HEK293 (cell line): Measurements from ENCODE around the gene TBC1D24.

ENCODE experiments used
- EGR2 ChIP-seq: fragments of 450-650 bp; formaldehyde crosslinking; IDR thresholded peaks from 2 replicates; pipeline ENCODE4 v1.5.1; 2016; ENCODE audit warnings: low read depth, missing biosample characterization, missing genetic modification characterization
- HIC1 ChIP-seq: fragments of 450-650 bp; formaldehyde crosslinking; IDR thresholded peaks from 2 replicates; pipeline ENCODE4 v1.5.1; 2016; ENCODE audit warnings: missing biosample characterization, missing genetic modification characterization
- KLF1 ChIP-seq: fragments of 450-650 bp; formaldehyde crosslinking; IDR thresholded peaks from 2 replicates; pipeline ENCODE4 v1.5.1; 2016; ENCODE audit warnings: missing biosample characterization, missing genetic modification characterization
- KLF8 ChIP-seq: fragments of 450-650 bp; formaldehyde crosslinking; IDR thresholded peaks from 2 replicates; pipeline ENCODE4 v1.5.1; 2016; ENCODE audit warnings: missing biosample characterization, missing genetic modification characterization
- PATZ1 ChIP-seq: fragments of 450-650 bp; formaldehyde crosslinking; IDR thresholded peaks from 2 replicates; pipeline ENCODE4 v1.5.1; 2016; ENCODE audit warnings: missing biosample characterization, missing genetic modification characterization
- PRDM6 ChIP-seq: fragments of 450-650 bp; formaldehyde crosslinking; IDR thresholded peaks from 2 replicates; pipeline ENCODE4 v1.5.1; 2017; ENCODE audit warnings: missing biosample characterization, missing genetic modification characterization
- SP2 ChIP-seq: fragments of 450-650 bp; formaldehyde crosslinking; IDR thresholded peaks from 2 replicates; pipeline ENCODE4 v1.5.1; 2016; ENCODE audit warnings: missing biosample characterization, missing genetic modification characterization
- SP7 ChIP-seq: fragments of 450-650 bp; formaldehyde crosslinking; IDR thresholded peaks from 2 replicates; pipeline ENCODE4 v1.5.1; 2016; ENCODE audit warnings: missing biosample characterization, missing genetic modification characterization
- WT1 ChIP-seq: fragments of 450-650 bp; formaldehyde crosslinking; IDR thresholded peaks from 2 replicates; pipeline ENCODE4 v1.5.1; 2016; ENCODE audit warnings: missing biosample characterization, missing genetic modification characterization
- ZBTB44 ChIP-seq: fragments of 450-650 bp; IDR thresholded peaks from 2 replicates; pipeline ENCODE4 v1.5.1; 2018; ENCODE audit warnings: missing biosample characterization, mild to moderate bottlenecking, missing genetic modification characterization
- ZBTB48 ChIP-seq: fragments of 450-650 bp; formaldehyde crosslinking; IDR thresholded peaks from 2 replicates; pipeline ENCODE4 v1.5.1; 2016; ENCODE audit warnings: missing biosample characterization, missing genetic modification characterization
- ZNF148 ChIP-seq: fragments of 450-650 bp; formaldehyde crosslinking; IDR thresholded peaks from 2 replicates; pipeline ENCODE4 v1.5.0; 2017; ENCODE audit warnings: missing biosample characterization, missing genetic modification characterization, borderline replicate concordance
- ZNF335 ChIP-seq: fragments of 450-650 bp; formaldehyde crosslinking; conservative IDR thresholded peaks from 2 replicates; pipeline ENCODE4 v1.5.1; 2016; ENCODE audit warnings: missing biosample characterization, missing genetic modification characterization
- ZNF433 ChIP-seq: fragments of 450-650 bp; formaldehyde crosslinking; IDR thresholded peaks from 2 replicates; pipeline ENCODE4 v1.5.1; 2016; ENCODE audit warnings: missing biosample characterization, missing genetic modification characterization, low read depth
- ZNF600 ChIP-seq: fragments of 450-650 bp; formaldehyde crosslinking; IDR thresholded peaks from 2 replicates; pipeline ENCODE4 v1.5.1; 2016; ENCODE audit warnings: missing biosample characterization, missing genetic modification characterization

Gene TBC1D24

GRCh38 chr16:2511128-2511800 is 36.3 kb downstream of the TBC1D24 start (continued):
- TF ChIP-seq WT1 (tag by site-specific recombination), result peak; percentile 66
- TF ChIP-seq HIC1, result no peak; the same call in 1 of the 2 replicates
- TF ChIP-seq ZBTB44, result no peak
- TF ChIP-seq ZNF433 (tag by site-specific recombination), result no peak
- TF ChIP-seq KLF1 (tag by site-specific recombination), result peak; percentile 44; the same call in 1 of the 2 replicates
- TF ChIP-seq ZNF335 (tag by site-specific recombination), result 0 out of 2 replicates have a peak, but pooled peaks have one; percentile 26
- no peak for TF ChIP-seq ZBTB48 (tag by site-specific recombination)
- 0 out of 2 replicates have a peak, but pooled peaks have one; percentile 13 for TF ChIP-seq ZNF600 (tag by site-specific recombination)
- TF ChIP-seq EGR2 (tag by site-specific recombination), result 0 out of 2 replicates have a peak, but pooled peaks have one; percentile 12
- TF ChIP-seq KLF8, result no peak
- TF ChIP-seq PATZ1 (tag by site-specific recombination), result peak; percentile 41
- peak; percentile 51 for TF ChIP-seq SP2 (tag by site-specific recombination)
- no peak for TF ChIP-seq ZNF148 (tag by site-specific recombination)
- TF ChIP-seq SP7 (tag by site-specific recombination), result peak; percentile 61
- no peak for TF ChIP-seq PRDM6
